ENCODE results near the gene EXOG. TPM values are rescaled to one million over a fixed set of nuclear protein-coding genes. Genes with fewer than 3 reads are reported as not detected.

The EXOG gene
- total and polyA plus RNA-seq, 2 of the 13 experiments (the other 11 are each of a cell fraction or from before 2014, with no cell fraction given): 5.5 to 9.5 TPM

DNA sequence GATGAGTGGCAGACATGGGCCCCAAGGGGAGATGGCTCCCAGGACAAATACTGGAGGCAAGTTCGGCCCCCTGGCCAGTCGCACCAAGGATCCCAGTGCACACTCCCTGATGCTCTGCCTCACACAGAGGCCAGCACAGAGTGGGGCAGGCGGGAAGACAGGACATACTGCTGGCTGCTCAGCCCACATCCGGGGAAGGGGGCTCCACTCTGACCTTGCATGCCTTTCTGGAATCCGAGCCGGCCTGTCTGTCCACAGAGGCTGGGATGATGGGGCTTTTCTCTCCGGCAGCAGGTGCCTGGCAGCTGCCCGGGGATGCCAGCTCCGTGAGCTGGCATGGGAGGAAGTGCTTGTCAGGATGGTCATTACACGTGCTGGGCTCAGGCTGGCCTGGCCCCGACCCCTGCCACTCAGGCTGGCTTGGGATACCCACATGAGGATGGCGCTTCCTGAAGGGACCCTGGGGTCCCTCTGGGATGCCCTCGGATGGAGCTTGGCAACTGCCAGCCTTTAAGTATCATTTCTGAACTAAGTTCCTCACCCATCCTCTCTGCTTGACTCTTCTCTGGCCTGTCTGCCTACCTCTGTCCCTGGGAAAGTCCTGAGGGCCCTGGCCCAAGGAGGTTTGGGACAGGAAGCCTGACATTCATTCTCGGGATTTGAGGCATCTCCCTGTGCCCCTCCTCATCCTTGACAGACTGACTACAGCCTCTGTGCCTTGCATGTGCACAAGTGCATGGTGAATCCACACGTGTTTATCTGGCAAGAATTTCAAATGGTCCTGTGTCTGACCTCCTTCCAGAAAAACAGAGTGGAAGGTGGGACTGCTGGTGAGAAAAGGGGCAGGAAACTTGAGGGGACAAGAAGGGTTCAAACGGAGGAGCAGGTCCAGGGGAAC lies 46.5 kb downstream of the EXOG start:
- in situ Hi-C loops (cut with HindIII; ENCODE audit: extremely low pct_ligation_motif_present, low pct_unique_long_range_greater_than_20kb): no loop called here
- no TSS peak for BruUV-seq (replicated peaks)
- H3K27ac ChIP-seq (ENCODE audit: extremely low read length, insufficient read depth, low read length): no peak overlapping the region

More for the DNA sequence above, 46.5 kb downstream of the EXOG start:
- no peaks in the 10 kb centered on the region for H3K9me3 ChIP-seq (ENCODE audit: low read length)
- no peak overlapping the region for H2AFZ ChIP-seq (ENCODE audit: low read length)
- CTCF ChIA-PET (ENCODE audit: low intra/inter-chr PET ratio, low total read pairs): no interaction called here
- H3K27me3 ChIP-seq (ENCODE audit: control insufficient read depth in 1 of 2, insufficient read depth in 2 of 2, low read length in 2 of 2): peaks cover 0 to 20% of the 10 kb centered on the region in 2 experiments; a peak in 2 of 5 replicates
- DNase-seq (ENCODE audit: low spot score) (no peak), FAIRE-seq (no peak), ATAC-seq (peak; percentile 56)
- POLR2A ChIA-PET: no interaction called here
- TF ChIP-seq MEIS2 (CRISPR knock-in tag; IDR thresholded peaks at IDR 0.05) (no peak), WIZ (CRISPR knock-in tag; IDR thresholded peaks at IDR 0.05) (no peak), CC2D1A (CRISPR knock-in tag; IDR thresholded peaks at IDR 0.05) (no peak), ZNF383 (CRISPR knock-in tag; IDR thresholded peaks at IDR 0.05; ENCODE audit: borderline replicate concordance) (no peak), ZNF619 (CRISPR knock-in tag; IDR thresholded peaks at IDR 0.05) (no peak), SOX13 (IDR thresholded peaks at IDR 0.05) (no peak), SOX13 (CRISPR knock-in tag; conservative IDR thresholded peaks at IDR 0.05 in 1 of 2, IDR thresholded peaks at IDR 0.05 in 1 of 2) (no peak), THYN1 (CRISPR knock-in tag; IDR thresholded peaks at IDR 0.05; ENCODE audit: borderline replicate concordance, low read depth) (no peak), ZNF549 (CRISPR knock-in tag; IDR thresholded peaks at IDR 0.05) (no peak), MTA3 (CRISPR knock-in tag; IDR thresholded peaks at IDR 0.05) (no peak), THAP11 (CRISPR knock-in tag; IDR thresholded peaks at IDR 0.05) (no peak), ZNF558 (CRISPR knock-in tag; IDR thresholded peaks at IDR 0.05; ENCODE audit: borderline replicate concordance) (no peak), ZSCAN31 (CRISPR knock-in tag; IDR thresholded peaks at IDR 0.05; ENCODE audit: low read depth) (no peak), KLF11 (CRISPR knock-in tag; IDR thresholded peaks at IDR 0.05) (no peak), ZNF891 (CRISPR knock-in tag; IDR thresholded peaks at IDR 0.05) (no peak)
- TF ChIP-seq, protein P1, sequence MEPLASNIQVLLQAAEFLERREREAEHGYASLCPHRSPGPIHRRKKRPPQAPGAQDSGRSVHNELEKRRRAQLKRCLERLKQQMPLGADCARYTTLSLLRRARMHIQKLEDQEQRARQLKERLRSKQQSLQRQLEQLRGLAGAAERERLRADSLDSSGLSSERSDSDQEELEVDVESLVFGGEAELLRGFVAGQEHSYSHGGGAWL (CRISPR knock-in tag; IDR thresholded peaks at IDR 0.05): no peak
- TF ChIP-seq, protein P2, sequence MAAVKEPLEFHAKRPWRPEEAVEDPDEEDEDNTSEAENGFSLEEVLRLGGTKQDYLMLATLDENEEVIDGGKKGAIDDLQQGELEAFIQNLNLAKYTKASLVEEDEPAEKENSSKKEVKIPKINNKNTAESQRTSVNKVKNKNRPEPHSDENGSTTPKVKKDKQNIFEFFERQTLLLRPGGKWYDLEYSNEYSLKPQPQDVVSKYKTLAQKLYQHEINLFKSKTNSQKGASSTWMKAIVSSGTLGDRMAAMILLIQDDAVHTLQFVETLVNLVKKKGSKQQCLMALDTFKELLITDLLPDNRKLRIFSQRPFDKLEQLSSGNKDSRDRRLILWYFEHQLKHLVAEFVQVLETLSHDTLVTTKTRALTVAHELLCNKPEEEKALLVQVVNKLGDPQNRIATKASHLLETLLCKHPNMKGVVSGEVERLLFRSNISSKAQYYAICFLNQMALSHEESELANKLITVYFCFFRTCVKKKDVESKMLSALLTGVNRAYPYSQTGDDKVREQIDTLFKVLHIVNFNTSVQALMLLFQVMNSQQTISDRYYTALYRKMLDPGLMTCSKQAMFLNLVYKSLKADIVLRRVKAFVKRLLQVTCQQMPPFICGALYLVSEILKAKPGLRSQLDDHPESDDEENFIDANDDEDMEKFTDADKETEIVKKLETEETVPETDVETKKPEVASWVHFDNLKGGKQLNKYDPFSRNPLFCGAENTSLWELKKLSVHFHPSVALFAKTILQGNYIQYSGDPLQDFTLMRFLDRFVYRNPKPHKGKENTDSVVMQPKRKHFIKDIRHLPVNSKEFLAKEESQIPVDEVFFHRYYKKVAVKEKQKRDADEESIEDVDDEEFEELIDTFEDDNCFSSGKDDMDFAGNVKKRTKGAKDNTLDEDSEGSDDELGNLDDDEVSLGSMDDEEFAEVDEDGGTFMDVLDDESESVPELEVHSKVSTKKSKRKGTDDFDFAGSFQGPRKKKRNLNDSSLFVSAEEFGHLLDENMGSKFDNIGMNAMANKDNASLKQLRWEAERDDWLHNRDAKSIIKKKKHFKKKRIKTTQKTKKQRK (IDR thresholded peaks at IDR 0.05; ENCODE audit: low read length): no peak
- TF ChIP-seq, protein P3, sequence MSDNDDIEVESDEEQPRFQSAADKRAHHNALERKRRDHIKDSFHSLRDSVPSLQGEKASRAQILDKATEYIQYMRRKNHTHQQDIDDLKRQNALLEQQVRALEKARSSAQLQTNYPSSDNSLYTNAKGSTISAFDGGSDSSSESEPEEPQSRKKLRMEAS (IDR thresholded peaks at IDR 0.05): no peak
- no peaks in the 10 kb centered on the region for H3K36me3 ChIP-seq (replicated peaks in 1 of 2; ENCODE audit: control insufficient read depth in 1 of 2, insufficient read depth in 2 of 2, low read length in 2 of 2)
- no peaks in the 10 kb centered on the region for H3K4me1 ChIP-seq (ENCODE audit: insufficient read depth, low read length)
- H3K9ac ChIP-seq (ENCODE audit: insufficient read depth, low read depth, low read length): no peak overlapping the region
- no peaks in the 10 kb centered on the region for H3K79me2 ChIP-seq (ENCODE audit: insufficient read depth, low read length)
- intact Hi-C loops (cut with micrococcal nuclease; ENCODE audit: unreplicated experiment): no loop called here
- H3K4me2 ChIP-seq (ENCODE audit: low read depth, low read length): no peak overlapping the region
- H3K4me3 ChIP-seq (replicated peaks in 1 of 3; ENCODE audit: insufficient read depth in 1 of 3, low read depth in 2 of 3, low read length in 3 of 3): no peak overlapping the region
- WGBS (ENCODE audit: low lambda C conversion rate): 0% methylated on average over 3 of the region's 16 CpGs
- no peaks in the 10 kb centered on the region for H4K20me1 ChIP-seq (ENCODE audit: insufficient read depth, low read length)
